HepG2 (cell line): ENCODE results near the gene STIP1. TPM values are rescaled to one million over a fixed set of nuclear protein-coding genes. Genes with fewer than 3 reads are reported as not detected.
A peak's percentile ranks its signal among the peaks of the same experiment; 100 is the strongest.

Source experiments
- ARID4A ChIP-seq: sonication (generic); formaldehyde crosslinking; IDR thresholded peaks from 2 replicates; pipeline ENCODE4 v1.5.0; 2020; ENCODE audit warnings: mild to moderate bottlenecking, missing genetic modification reagents, borderline replicate concordance
- FOXK1 ChIP-seq: sonication (generic); formaldehyde crosslinking; IDR thresholded peaks from 2 replicates; pipeline ENCODE4 v1.4.0; 2020; ENCODE audit warnings: low read depth, missing genetic modification reagents, borderline replicate concordance
- FOXO4 ChIP-seq: sonication (generic); formaldehyde crosslinking; conservative IDR thresholded peaks from 2 replicates; pipeline ENCODE4 v1.8.1; 2023; ENCODE audit warnings: missing genetic modification reagents
- PLRG1 ChIP-seq: fragments of 450-650 bp; conservative IDR thresholded peaks from 2 replicates; pipeline ENCODE4 v1.6.1; 2016
- POLR2AphosphoS2 ChIP-seq: IDR thresholded peaks from 2 replicates; pipeline ENCODE4 v1.6.1; 2011; ENCODE audit warnings: low read depth, low read length, improper control_type of control experiment
- SRSF1 ChIP-seq: fragments of 200-400 bp; formaldehyde crosslinking; optimal IDR thresholded peaks from 2 replicates; pipeline ENCODE3; 2017; ENCODE audit warnings: mild to moderate bottlenecking, low read depth, low read length, moderate library complexity
- TARDBP ChIP-seq: sonication (generic); formaldehyde crosslinking; IDR thresholded peaks from 2 replicates; pipeline ENCODE4 v1.8.0; 2022; ENCODE audit warnings: mild to moderate bottlenecking, missing genetic modification reagents
- ZNF296 ChIP-seq: sonication (generic); formaldehyde crosslinking; conservative IDR thresholded peaks from 2 replicates; pipeline ENCODE4 v1.5.0; 2020; ENCODE audit warnings: mild to moderate bottlenecking, missing genetic modification reagents
- ZNF737 ChIP-seq: sonication (generic); formaldehyde crosslinking; IDR thresholded peaks from 2 replicates; pipeline ENCODE4 v1.5.0; 2020; ENCODE audit warnings: missing genetic modification reagents, mild to moderate bottlenecking, borderline replicate concordance
- polyA plus RNA-seq, 8 experiments: library from polyadenylated mRNA; depleted of rRNA in 3 of 8; stranded (reverse) in 7 of 8; unstranded in 1 of 8; fragments of >200 nt; fragmentation: Illumina TruSeq in 4 of 8; extraction: Trizol in 4 of 8; gene quantifications; 2 replicates each; pipeline versions ENCODE4 v1.2.1 to v1.2.3, GENCODE V29; 2011 to 2016; ENCODE audit warnings: low read depth in 4 of 8, missing spikeins in 1 of 8, mixed read lengths in 1 of 8; ENCODE audit not compliant: insufficient read depth in 1 of 8
- total RNA-seq, 5 experiments: library from RNA; depleted of rRNA; stranded (reverse); fragments of >200 nt; fragmentation: Illumina TruSeq; extraction: Trizol; gene quantifications; 2 replicates each; pipeline ENCODE4 v1.2.3, GENCODE V29; 2016; ENCODE audit warnings: low read depth in 1 of 5
- TF ChIP-seq, protein P1 (sequence below), 2 experiments: sonication (generic) in 1 of 2; formaldehyde crosslinking in 1 of 2; IDR thresholded peaks; 2 replicates each; pipeline versions ENCODE4 v1.4.0 to v1.6.1; 2016 to 2020; ENCODE audit warnings: borderline replicate concordance in 1 of 2, low read depth in 1 of 2, mild to moderate bottlenecking in 1 of 2, missing genetic modification reagents in 1 of 2
- TF ChIP-seq, protein P2 (sequence below): sonication (generic); formaldehyde crosslinking; IDR thresholded peaks from 2 replicates; pipeline ENCODE4 v1.5.1; 2020; ENCODE audit warnings: mild to moderate bottlenecking, moderate library complexity, missing genetic modification reagents
- TF ChIP-seq, protein P3 (sequence below): sonication (generic); formaldehyde crosslinking; IDR thresholded peaks from 2 replicates; pipeline ENCODE4 v1.8.1; 2023; ENCODE audit warnings: mild to moderate bottlenecking, inconsistent platforms, moderate library complexity, missing genetic modification reagents, borderline replicate concordance

The STIP1 gene
- total and polyA plus RNA-seq, 2 of the 13 experiments (the other 11 are each of a cell fraction or from before 2014, with no cell fraction given): 81.1 to 217 TPM

DNA sequence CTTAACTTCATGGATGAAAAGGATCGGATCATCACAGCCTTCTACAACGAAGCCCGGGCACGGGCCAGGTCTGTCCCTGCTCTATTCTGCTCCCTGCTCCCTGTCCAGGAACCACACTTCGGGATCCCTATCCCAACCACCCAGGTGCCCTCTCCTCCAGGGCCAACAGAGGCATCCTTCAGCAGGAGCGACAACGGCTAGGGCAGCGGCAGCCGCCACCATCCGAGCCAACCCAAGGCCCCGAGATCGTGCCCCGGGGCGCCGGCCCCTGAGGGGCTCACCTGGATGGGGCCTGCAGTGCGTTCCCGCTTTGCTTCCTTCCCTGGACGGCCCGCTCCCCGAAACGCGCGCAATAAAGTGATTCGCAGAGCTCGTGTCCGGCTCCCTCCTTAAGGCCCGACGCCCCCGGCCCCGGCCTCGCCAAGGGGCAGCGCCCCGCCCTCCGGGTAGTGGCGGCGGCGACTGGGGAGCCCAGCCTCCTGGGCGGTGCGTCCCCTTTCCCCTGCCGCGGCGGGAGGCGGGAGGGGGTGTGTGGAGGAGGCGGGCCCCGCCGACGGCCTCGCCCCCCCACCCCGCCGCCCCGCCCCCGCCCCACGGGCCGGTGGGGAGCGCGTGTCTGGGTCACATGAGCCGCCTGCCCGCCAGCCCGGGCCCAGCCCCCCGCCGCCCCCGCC is 48.1 kb downstream of the STIP1 start, which contains the start of gene VEGFB (continued):
- TF ChIP-seq ZNF737 (CRISPR knock-in tag) (no peak), ZNF296 (CRISPR knock-in tag) (no peak), ARID4A (CRISPR knock-in tag) (peak; percentile 42), TARDBP (CRISPR knock-in tag) (no peak), POLR2AphosphoS2 (no peak), PLRG1 (no peak), FOXK1 (CRISPR knock-in tag) (no peak), SRSF1 (no peak), FOXO4 (no peak)
- TF ChIP-seq, protein P1, sequence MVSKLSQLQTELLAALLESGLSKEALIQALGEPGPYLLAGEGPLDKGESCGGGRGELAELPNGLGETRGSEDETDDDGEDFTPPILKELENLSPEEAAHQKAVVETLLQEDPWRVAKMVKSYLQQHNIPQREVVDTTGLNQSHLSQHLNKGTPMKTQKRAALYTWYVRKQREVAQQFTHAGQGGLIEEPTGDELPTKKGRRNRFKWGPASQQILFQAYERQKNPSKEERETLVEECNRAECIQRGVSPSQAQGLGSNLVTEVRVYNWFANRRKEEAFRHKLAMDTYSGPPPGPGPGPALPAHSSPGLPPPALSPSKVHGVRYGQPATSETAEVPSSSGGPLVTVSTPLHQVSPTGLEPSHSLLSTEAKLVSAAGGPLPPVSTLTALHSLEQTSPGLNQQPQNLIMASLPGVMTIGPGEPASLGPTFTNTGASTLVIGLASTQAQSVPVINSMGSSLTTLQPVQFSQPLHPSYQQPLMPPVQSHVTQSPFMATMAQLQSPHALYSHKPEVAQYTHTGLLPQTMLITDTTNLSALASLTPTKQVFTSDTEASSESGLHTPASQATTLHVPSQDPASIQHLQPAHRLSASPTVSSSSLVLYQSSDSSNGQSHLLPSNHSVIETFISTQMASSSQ (IDR thresholded peaks at IDR 0.05; ENCODE audit: low read depth): no peak
- TF ChIP-seq, protein P1 (CRISPR knock-in tag; IDR thresholded peaks at IDR 0.05; ENCODE audit: borderline replicate concordance): no peak
- TF ChIP-seq, protein P2, sequence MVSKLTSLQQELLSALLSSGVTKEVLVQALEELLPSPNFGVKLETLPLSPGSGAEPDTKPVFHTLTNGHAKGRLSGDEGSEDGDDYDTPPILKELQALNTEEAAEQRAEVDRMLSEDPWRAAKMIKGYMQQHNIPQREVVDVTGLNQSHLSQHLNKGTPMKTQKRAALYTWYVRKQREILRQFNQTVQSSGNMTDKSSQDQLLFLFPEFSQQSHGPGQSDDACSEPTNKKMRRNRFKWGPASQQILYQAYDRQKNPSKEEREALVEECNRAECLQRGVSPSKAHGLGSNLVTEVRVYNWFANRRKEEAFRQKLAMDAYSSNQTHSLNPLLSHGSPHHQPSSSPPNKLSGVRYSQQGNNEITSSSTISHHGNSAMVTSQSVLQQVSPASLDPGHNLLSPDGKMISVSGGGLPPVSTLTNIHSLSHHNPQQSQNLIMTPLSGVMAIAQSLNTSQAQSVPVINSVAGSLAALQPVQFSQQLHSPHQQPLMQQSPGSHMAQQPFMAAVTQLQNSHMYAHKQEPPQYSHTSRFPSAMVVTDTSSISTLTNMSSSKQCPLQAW (CRISPR knock-in tag): 0 out of 2 replicates have a peak, but pooled peaks have one; percentile 17
- TF ChIP-seq, protein P3, sequence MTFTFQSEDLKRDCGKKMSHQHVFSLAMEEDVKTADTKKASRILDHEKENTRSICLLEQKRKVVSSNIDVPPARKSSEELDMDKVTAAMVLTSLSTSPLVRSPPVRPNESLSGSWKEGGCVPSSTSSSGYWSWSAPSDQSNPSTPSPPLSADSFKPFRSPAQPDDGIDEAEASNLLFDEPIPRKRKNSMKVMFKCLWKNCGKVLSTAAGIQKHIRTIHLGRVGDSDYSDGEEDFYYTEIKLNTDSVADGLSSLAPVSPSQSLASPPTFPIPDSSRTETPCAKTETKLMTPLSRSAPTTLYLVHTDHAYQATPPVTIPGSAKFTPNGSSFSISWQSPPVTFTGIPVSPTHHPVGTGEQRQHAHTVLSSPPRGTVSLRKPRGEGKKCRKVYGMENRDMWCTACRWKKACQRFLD (CRISPR knock-in tag): no peak
